Measurements from ENCODE around the gene EXOSC6.

GRCh38 chr16:70250748-70251628 is 752 bp downstream of the EXOSC6 start:
- no peak for TF ChIP-seq MXI1 (conservative IDR thresholded peaks at IDR 0.05; ENCODE audit: poor library complexity, severe bottlenecking)
- no peak for TF ChIP-seq EZH2 (IDR thresholded peaks at IDR 0.05; ENCODE audit: borderline replicate concordance, insufficient read depth, low read length, poor library complexity, severe bottlenecking)
